ENCODE measurements around the gene POLR3B. TPM values are rescaled to one million over a fixed set of nuclear protein-coding genes. Genes with fewer than 3 reads are reported as not detected.

Gene POLR3B
- total and polyA plus RNA-seq, 2 of the 8 experiments (the other 6 are each of a cell fraction or from before 2014, with no cell fraction given): 5.0 to 13.2 TPM

GRCh38 chr12:106455111-106455510 is 97.6 kb downstream of the POLR3B start (continued):
- no peak for TF ChIP-seq SP4 (IDR thresholded peaks at IDR 0.05; ENCODE audit: low read length)
- no peak for TF ChIP-seq MAFK (IDR thresholded peaks at IDR 0.05; ENCODE audit: low read depth, low read length)
- TF ChIP-seq HDAC2 (IDR thresholded peaks at IDR 0.05; ENCODE audit: borderline replicate concordance in 1 of 2, low read depth in 2 of 2, low read length in 2 of 2): no peak
- TF ChIP-seq NANOG (IDR thresholded peaks at IDR 0.05; ENCODE audit: insufficient read depth, low read depth, low read length, poor library complexity, severe bottlenecking): no peak

Data from H1 (cell line).